HEK293 (cell line): ENCODE measurements around the gene PRXL2B.

ENCODE experiments used
- CTCF ChIA-PET: fragments of 350-600 bp; formaldehyde crosslinking; extraction: SDS; loops from one replicate; lab custom pipeline; 2021; ENCODE audit warnings: antibody characterized with exemption; lab: Yijun Ruan, JAX
- POLR2A ChIA-PET: fragments of 300-600 bp; formaldehyde crosslinking; extraction: SDS; loops from one replicate; lab custom pipeline; 2020; ENCODE audit warnings: antibody characterized with exemption, inconsistent platforms; lab: Yijun Ruan, JAX
- H3K27ac ChIP-seq: fragments of 200-500 bp; sonication (Bioruptor generic); 2 replicates; pipeline ENCODE4 v1.5.1; 2014; ENCODE audit warnings: low read depth, low read length, control low read depth, inconsistent platforms; ENCODE audit errors: extremely low read depth
- H3K36me3 ChIP-seq, 2 experiments: fragments of 200-500 bp in 1 of 2; sonication (Bioruptor generic) in 1 of 2; 1 replicate in 1 of 2; 2 replicates in 1 of 2; pipeline ENCODE4 v1.5.1; 2014 to 2017; ENCODE audit warnings: inconsistent platforms in 2 of 2, low read length in 2 of 2; ENCODE audit not compliant: control insufficient read depth in 2 of 2, insufficient read depth in 1 of 2
- H3K4me1 ChIP-seq: fragments of 200-500 bp; sonication (Bioruptor generic); 2 replicates; pipeline ENCODE4 v1.5.1; 2014; ENCODE audit warnings: mild to moderate bottlenecking, low read length, inconsistent platforms; ENCODE audit not compliant: control insufficient read depth, insufficient read depth
- H3K4me3 ChIP-seq: 2 replicates; pipeline ENCODE4 v1.5.1; 2011; ENCODE audit warnings: low read depth, mild to moderate bottlenecking, control low read depth, low read length, moderate library complexity
- H3K9me3 ChIP-seq: fragments of 200-500 bp; sonication (Bioruptor generic); 2 replicates; pipeline ENCODE4 v1.5.1; 2014; ENCODE audit warnings: low read depth, low read length, inconsistent platforms; ENCODE audit not compliant: control insufficient read depth, insufficient read depth
- GLIS2 ChIP-seq: fragments of 450-650 bp; formaldehyde crosslinking; IDR thresholded peaks from 2 replicates; pipeline ENCODE4 v1.5.1; 2016; ENCODE audit warnings: missing biosample characterization, missing genetic modification characterization
- HOXC10 ChIP-seq: sonication (generic); formaldehyde crosslinking; IDR thresholded peaks from 2 replicates; pipeline ENCODE4 v1.8.1; 2023; ENCODE audit warnings: mild to moderate bottlenecking, missing genetic modification reagents
- MYNN ChIP-seq: fragments of 450-650 bp; formaldehyde crosslinking; IDR thresholded peaks from 2 replicates; pipeline ENCODE4 v1.5.1; 2016; ENCODE audit warnings: missing biosample characterization, missing genetic modification characterization, borderline replicate concordance
- RBAK ChIP-seq: fragments of 450-650 bp; formaldehyde crosslinking; IDR thresholded peaks from 2 replicates; pipeline ENCODE4 v1.5.1; 2016; ENCODE audit warnings: missing biosample characterization, missing genetic modification characterization
- SCRT2 ChIP-seq: fragments of 450-650 bp; formaldehyde crosslinking; IDR thresholded peaks from 2 replicates; pipeline ENCODE4 v1.5.1; 2016; ENCODE audit warnings: missing biosample characterization, missing genetic modification characterization
- SETDB1 ChIP-seq: IDR thresholded peaks from one replicate; pipeline ENCODE4 v1.6.1; 2017; ENCODE audit warnings: mild to moderate bottlenecking, low read length, moderate library complexity, mixed read lengths; ENCODE audit not compliant: insufficient read length
- TRIM28 ChIP-seq: IDR thresholded peaks from 2 replicates; pipeline ENCODE4 v1.6.1; 2011; ENCODE audit warnings: low read length, control low read depth, borderline replicate concordance
- ZNF10 ChIP-seq: fragments of 450-650 bp; formaldehyde crosslinking; IDR thresholded peaks from 2 replicates; pipeline ENCODE4 v1.5.1; 2017; ENCODE audit warnings: missing biosample characterization, missing genetic modification characterization
- ZNF184 ChIP-seq: fragments of 450-650 bp; IDR thresholded peaks from 2 replicates; pipeline ENCODE4 v1.5.1; 2018; ENCODE audit warnings: missing biosample characterization, mild to moderate bottlenecking, missing genetic modification characterization
- ZNF19 ChIP-seq: fragments of 450-650 bp; formaldehyde crosslinking; IDR thresholded peaks from 2 replicates; pipeline ENCODE4; 2016; ENCODE audit warnings: missing biosample characterization, missing genetic modification characterization, low read depth
- ZNF37A ChIP-seq: fragments of 450-650 bp; IDR thresholded peaks from 2 replicates; pipeline ENCODE4 v1.5.1; 2018; ENCODE audit warnings: missing biosample characterization, missing genetic modification characterization
- ZNF488 ChIP-seq: fragments of 450-650 bp; formaldehyde crosslinking; IDR thresholded peaks from 2 replicates; pipeline ENCODE4 v1.5.1; 2016; ENCODE audit warnings: missing biosample characterization, missing genetic modification characterization
- ZNF521 ChIP-seq: fragments of 450-650 bp; formaldehyde crosslinking; IDR thresholded peaks from 2 replicates; pipeline ENCODE4 v1.5.1; 2017; ENCODE audit warnings: missing biosample characterization, mild to moderate bottlenecking, missing genetic modification characterization
- ZNF529 ChIP-seq: fragments of 450-650 bp; formaldehyde crosslinking; IDR thresholded peaks from 2 replicates; pipeline ENCODE4 v1.5.1; 2017; ENCODE audit warnings: missing genetic modification characterization, missing biosample characterization; ENCODE audit not compliant: insufficient replicate concordance
- ZNF621 ChIP-seq: fragments of 450-650 bp; formaldehyde crosslinking; IDR thresholded peaks from 2 replicates; pipeline ENCODE4 v1.5.1; 2017; ENCODE audit warnings: missing biosample characterization, missing genetic modification characterization
- ZNF623 ChIP-seq: fragments of 450-650 bp; formaldehyde crosslinking; IDR thresholded peaks from 2 replicates; pipeline ENCODE4 v1.5.1; 2016; ENCODE audit warnings: missing biosample characterization, missing genetic modification characterization
- ZNF670 ChIP-seq: fragments of 450-650 bp; formaldehyde crosslinking; IDR thresholded peaks from 2 replicates; pipeline ENCODE4 v1.5.1; 2016; ENCODE audit warnings: missing biosample characterization, missing genetic modification characterization, low read depth
- ZNF830 ChIP-seq: fragments of 450-650 bp; IDR thresholded peaks from 2 replicates; pipeline ENCODE4 v1.5.0; 2018; ENCODE audit warnings: missing biosample characterization, missing genetic modification characterization, low read depth, mild to moderate bottlenecking, moderate library complexity
- ZNF843 ChIP-seq: fragments of 450-650 bp; formaldehyde crosslinking; IDR thresholded peaks from 2 replicates; pipeline ENCODE4 v1.5.1; 2016; ENCODE audit warnings: missing biosample characterization, missing genetic modification characterization
- TF ChIP-seq, protein P1 (sequence below): fragments of 450-650 bp; formaldehyde crosslinking; IDR thresholded peaks from 2 replicates; pipeline ENCODE4 v1.5.1; 2016; ENCODE audit warnings: missing biosample characterization, missing genetic modification characterization
- TF ChIP-seq, protein P2 (sequence below): fragments of 450-650 bp; formaldehyde crosslinking; conservative IDR thresholded peaks from 2 replicates; pipeline ENCODE4 v1.5.1; 2016; ENCODE audit warnings: low read depth, missing biosample characterization, missing genetic modification characterization

The PRXL2B gene

DNA sequence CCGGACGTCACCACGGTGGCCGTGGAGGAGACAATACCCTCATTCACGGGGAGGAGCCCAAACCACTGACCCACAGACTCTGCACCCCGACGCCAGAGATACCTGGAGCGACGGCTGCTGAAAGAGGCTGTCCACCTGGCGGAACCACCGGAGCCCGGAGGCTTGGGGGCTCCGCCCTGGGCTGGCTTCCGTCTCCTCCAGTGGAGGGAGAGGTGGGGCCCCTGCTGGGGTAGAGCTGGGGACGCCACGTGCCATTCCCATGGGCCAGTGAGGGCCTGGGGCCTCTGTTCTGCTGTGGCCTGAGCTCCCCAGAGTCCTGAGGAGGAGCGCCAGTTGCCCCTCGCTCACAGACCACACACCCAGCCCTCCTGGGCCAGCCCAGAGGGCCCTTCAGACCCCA, 23.4 kb upstream of the PRXL2B start:
- Histone ChIP-seq H3K9me3 (no peaks in the 10 kb centered on the region), H3K4me3 (no peak overlapping the region), H3K4me1 (no peaks in the 10 kb centered on the region)
- POLR2A ChIA-PET, result no interaction called here
- TF ChIP-seq ZNF488 (no peak), ZNF621 (tag by site-specific recombination) (no peak)
- TF ChIP-seq, all 188 proteins: peak for 0
- no peak overlapping the region for H3K27ac ChIP-seq
- no peaks in the 10 kb centered on the region for H3K36me3 ChIP-seq
- CTCF ChIA-PET, result no interaction called here

GRCh38 chr1:2564006-2564814, 22.4 kb upstream of the PRXL2B start:
- POLR2A ChIA-PET, result interaction anchor here (1.1 to 1.7 kb wide), 2 partner anchors 38 to 112 kb away, joined by 3 read pairs; partner anchors contain the start of gene PANK4
- TF ChIP-seq HOXC10 (CRISPR knock-in tag) (no peak), GLIS2 (tag by site-specific recombination) (no peak), ZNF830 (tag by site-specific recombination) (no peak), ZNF623 (tag by site-specific recombination) (no peak), ZNF843 (no peak), SETDB1 (no peak), ZNF521 (tag by site-specific recombination) (no peak), ZNF184 (tag by site-specific recombination) (no peak), ZNF19 (tag by site-specific recombination) (no peak), ZNF37A (no peak), TRIM28 (no peak), RBAK (no peak), ZNF670 (tag by site-specific recombination) (no peak), MYNN (tag by site-specific recombination) (no peak), SCRT2 (tag by site-specific recombination) (no peak), ZNF10 (no peak), ZNF529 (tag by site-specific recombination) (no peak)
- TF ChIP-seq, protein P1, sequence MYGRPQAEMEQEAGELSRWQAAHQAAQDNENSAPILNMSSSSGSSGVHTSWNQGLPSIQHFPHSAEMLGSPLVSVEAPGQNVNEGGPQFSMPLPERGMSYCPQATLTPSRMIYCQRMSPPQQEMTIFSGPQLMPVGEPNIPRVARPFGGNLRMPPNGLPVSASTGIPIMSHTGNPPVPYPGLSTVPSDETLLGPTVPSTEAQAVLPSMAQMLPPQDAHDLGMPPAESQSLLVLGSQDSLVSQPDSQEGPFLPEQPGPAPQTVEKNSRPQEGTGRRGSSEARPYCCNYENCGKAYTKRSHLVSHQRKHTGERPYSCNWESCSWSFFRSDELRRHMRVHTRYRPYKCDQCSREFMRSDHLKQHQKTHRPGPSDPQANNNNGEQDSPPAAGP (tag by site-specific recombination), result no peak
- TF ChIP-seq, protein P2, sequence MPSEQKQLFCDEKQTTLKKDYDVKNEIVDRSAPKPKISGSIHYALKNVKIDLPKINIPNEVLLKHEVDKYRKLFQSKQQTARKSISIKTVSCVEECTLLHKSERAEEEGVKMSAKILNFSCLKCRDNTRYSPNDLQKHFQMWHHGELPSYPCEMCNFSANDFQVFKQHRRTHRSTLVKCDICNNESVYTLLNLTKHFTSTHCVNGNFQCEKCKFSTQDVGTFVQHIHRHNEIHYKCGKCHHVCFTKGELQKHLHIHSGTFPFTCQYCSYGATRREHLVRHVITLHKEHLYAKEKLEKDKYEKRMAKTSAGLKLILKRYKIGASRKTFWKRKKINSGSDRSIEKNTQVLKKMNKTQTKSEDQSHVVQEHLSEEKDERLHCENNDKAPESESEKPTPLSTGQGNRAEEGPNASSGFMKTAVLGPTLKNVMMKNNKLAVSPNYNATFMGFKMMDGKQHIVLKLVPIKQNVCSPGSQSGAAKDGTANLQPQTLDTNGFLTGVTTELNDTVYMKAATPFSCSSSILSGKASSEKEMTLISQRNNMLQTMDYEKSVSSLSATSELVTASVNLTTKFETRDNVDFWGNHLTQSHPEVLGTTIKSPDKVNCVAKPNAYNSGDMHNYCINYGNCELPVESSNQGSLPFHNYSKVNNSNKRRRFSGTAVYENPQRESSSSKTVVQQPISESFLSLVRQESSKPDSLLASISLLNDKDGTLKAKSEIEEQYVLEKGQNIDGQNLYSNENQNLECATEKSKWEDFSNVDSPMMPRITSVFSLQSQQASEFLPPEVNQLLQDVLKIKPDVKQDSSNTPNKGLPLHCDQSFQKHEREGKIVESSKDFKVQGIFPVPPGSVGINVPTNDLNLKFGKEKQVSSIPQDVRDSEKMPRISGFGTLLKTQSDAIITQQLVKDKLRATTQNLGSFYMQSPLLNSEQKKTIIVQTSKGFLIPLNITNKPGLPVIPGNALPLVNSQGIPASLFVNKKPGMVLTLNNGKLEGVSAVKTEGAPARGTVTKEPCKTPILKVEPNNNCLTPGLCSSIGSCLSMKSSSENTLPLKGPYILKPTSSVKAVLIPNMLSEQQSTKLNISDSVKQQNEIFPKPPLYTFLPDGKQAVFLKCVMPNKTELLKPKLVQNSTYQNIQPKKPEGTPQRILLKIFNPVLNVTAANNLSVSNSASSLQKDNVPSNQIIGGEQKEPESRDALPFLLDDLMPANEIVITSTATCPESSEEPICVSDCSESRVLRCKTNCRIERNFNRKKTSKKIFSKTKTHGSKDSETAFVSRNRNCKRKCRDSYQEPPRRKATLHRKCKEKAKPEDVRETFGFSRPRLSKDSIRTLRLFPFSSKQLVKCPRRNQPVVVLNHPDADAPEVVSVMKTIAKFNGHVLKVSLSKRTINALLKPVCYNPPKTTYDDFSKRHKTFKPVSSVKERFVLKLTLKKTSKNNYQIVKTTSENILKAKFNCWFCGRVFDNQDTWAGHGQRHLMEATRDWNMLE (tag by site-specific recombination), result no peak
- TF ChIP-seq, all 188 proteins: peak for 0
- CTCF ChIA-PET, result interaction anchor here (0.7 kb wide), 2 partner anchors 38 to 756 kb away, joined by 3 read pairs; partner anchors contain the start of gene PANK4
- Histone ChIP-seq H3K4me3 (no peak overlapping the region), H3K27ac (no peak overlapping the region), H3K36me3 (no peaks in the 10 kb centered on the region), H3K4me1 (no peaks in the 10 kb centered on the region), H3K9me3 (no peaks in the 10 kb centered on the region)
